HepG2 (cell line): ENCODE measurements around the gene HEY2. TPM values are rescaled to one million over a fixed set of nuclear protein-coding genes. Genes with fewer than 3 reads are reported as not detected.

ENCODE experiments used
- EP300 ChIP-seq, 3 experiments: sonication (generic) in 1 of 3; formaldehyde crosslinking in 1 of 3; IDR thresholded peaks; 2 replicates each; pipeline versions ENCODE4 v1.5.1 to v1.6.1; 2011 to 2020; ENCODE audit warnings: low read depth in 2 of 3, low read length in 2 of 3, borderline replicate concordance in 1 of 3, improper control_type of control experiment in 1 of 3, mild to moderate bottlenecking in 1 of 3, missing genetic modification reagents in 1 of 3, moderate library complexity in 1 of 3
- ETV5 ChIP-seq: IDR thresholded peaks from 2 replicates; pipeline ENCODE4 v1.6.1; 2018; ENCODE audit warnings: missing biosample characterization, missing genetic modification reagents, inconsistent platforms, borderline replicate concordance
- FOXM1 ChIP-seq: sonication (generic); formaldehyde crosslinking; IDR thresholded peaks from 2 replicates; pipeline ENCODE4 v1.5.0; 2020; ENCODE audit warnings: missing genetic modification reagents
- KDM3A ChIP-seq: IDR thresholded peaks from 2 replicates; pipeline ENCODE4 v1.6.1; 2018; ENCODE audit warnings: low read depth, missing compliant biosample characterization
- NPAS2 ChIP-seq: sonication (generic); formaldehyde crosslinking; IDR thresholded peaks from 2 replicates; pipeline ENCODE4 v1.8.0; 2022; ENCODE audit warnings: mild to moderate bottlenecking, missing genetic modification reagents, borderline replicate concordance
- RXRB ChIP-seq: IDR thresholded peaks from 2 replicates; pipeline ENCODE4 v1.6.1; 2016; ENCODE audit warnings: borderline replicate concordance, missing genetic modification reagents, missing compliant biosample characterization
- SMARCC2 ChIP-seq: fragments of 450-650 bp; IDR thresholded peaks from 2 replicates; pipeline ENCODE4 v1.6.1; 2017; ENCODE audit warnings: antibody characterized with exemption, mild to moderate bottlenecking
- ZBTB21 ChIP-seq: sonication (generic); formaldehyde crosslinking; IDR thresholded peaks from 2 replicates; pipeline ENCODE4 v1.4.0; 2020; ENCODE audit warnings: missing genetic modification reagents
- ZBTB38 ChIP-seq: sonication (generic); formaldehyde crosslinking; IDR thresholded peaks from 2 replicates; pipeline ENCODE4 v1.5.1; 2020; ENCODE audit warnings: mild to moderate bottlenecking, missing genetic modification reagents
- ZC3H4 ChIP-seq: sonication (generic); formaldehyde crosslinking; IDR thresholded peaks from 2 replicates; pipeline ENCODE4 v1.4.0; 2020; ENCODE audit warnings: missing genetic modification reagents, borderline replicate concordance
- ZFP82 ChIP-seq: sonication (generic); formaldehyde crosslinking; IDR thresholded peaks from 2 replicates; pipeline ENCODE4 v1.5.1; 2020; ENCODE audit warnings: mild to moderate bottlenecking, missing genetic modification reagents, borderline replicate concordance
- ZFYVE20 ChIP-seq: sonication (generic); formaldehyde crosslinking; IDR thresholded peaks from 2 replicates; pipeline ENCODE4 v1.8.0; 2023; ENCODE audit warnings: low read depth, mild to moderate bottlenecking, moderate library complexity, missing genetic modification reagents, borderline replicate concordance
- ZNF510 ChIP-seq: sonication (generic); formaldehyde crosslinking; IDR thresholded peaks from 2 replicates; pipeline ENCODE4 v1.4.0; 2020; ENCODE audit warnings: low read depth, mild to moderate bottlenecking, missing genetic modification reagents
- ZNF782 ChIP-seq: sonication (generic); formaldehyde crosslinking; IDR thresholded peaks from 2 replicates; pipeline ENCODE4 v1.4.0; 2020; ENCODE audit warnings: missing genetic modification reagents, mild to moderate bottlenecking, borderline replicate concordance
- ZZZ3 ChIP-seq: sonication (generic); formaldehyde crosslinking; IDR thresholded peaks from 2 replicates; pipeline ENCODE4 v1.4.0; 2020; ENCODE audit warnings: missing genetic modification reagents, mild to moderate bottlenecking, borderline replicate concordance
- polyA plus RNA-seq, 8 experiments: library from polyadenylated mRNA; depleted of rRNA in 3 of 8; stranded (reverse) in 7 of 8; unstranded in 1 of 8; fragments of >200 nt; fragmentation: Illumina TruSeq in 4 of 8; extraction: Trizol in 4 of 8; gene quantifications; 2 replicates each; pipeline versions ENCODE4 v1.2.1 to v1.2.3, GENCODE V29; 2011 to 2016; ENCODE audit warnings: low read depth in 4 of 8, missing spikeins in 1 of 8, mixed read lengths in 1 of 8; ENCODE audit not compliant: insufficient read depth in 1 of 8
- total RNA-seq, 5 experiments: library from RNA; depleted of rRNA; stranded (reverse); fragments of >200 nt; fragmentation: Illumina TruSeq; extraction: Trizol; gene quantifications; 2 replicates each; pipeline ENCODE4 v1.2.3, GENCODE V29; 2016; ENCODE audit warnings: low read depth in 1 of 5
- TF ChIP-seq, protein P1 (sequence below): sonication (generic); formaldehyde crosslinking; IDR thresholded peaks from 2 replicates; pipeline ENCODE4 v1.4.0; 2020; ENCODE audit warnings: missing genetic modification reagents
- TF ChIP-seq, protein P2 (sequence below): sonication (generic); formaldehyde crosslinking; IDR thresholded peaks from 2 replicates; pipeline ENCODE4 v1.4.0; 2020; ENCODE audit warnings: low read depth, mild to moderate bottlenecking, missing genetic modification reagents
- TF ChIP-seq, protein P3 (sequence below): sonication (generic); formaldehyde crosslinking; IDR thresholded peaks from 2 replicates; pipeline ENCODE4 v1.4.0; 2020; ENCODE audit warnings: missing genetic modification reagents, borderline replicate concordance
- TF ChIP-seq, protein P4 (sequence below): IDR thresholded peaks from 2 replicates; pipeline ENCODE4 v1.6.1; 2016; ENCODE audit warnings: missing compliant biosample characterization, missing genetic modification reagents, borderline replicate concordance

The HEY2 gene
- total and polyA plus RNA-seq, 2 of the 13 experiments (the other 11 are each of a cell fraction or from before 2014, with no cell fraction given): 0.04 TPM

DNA sequence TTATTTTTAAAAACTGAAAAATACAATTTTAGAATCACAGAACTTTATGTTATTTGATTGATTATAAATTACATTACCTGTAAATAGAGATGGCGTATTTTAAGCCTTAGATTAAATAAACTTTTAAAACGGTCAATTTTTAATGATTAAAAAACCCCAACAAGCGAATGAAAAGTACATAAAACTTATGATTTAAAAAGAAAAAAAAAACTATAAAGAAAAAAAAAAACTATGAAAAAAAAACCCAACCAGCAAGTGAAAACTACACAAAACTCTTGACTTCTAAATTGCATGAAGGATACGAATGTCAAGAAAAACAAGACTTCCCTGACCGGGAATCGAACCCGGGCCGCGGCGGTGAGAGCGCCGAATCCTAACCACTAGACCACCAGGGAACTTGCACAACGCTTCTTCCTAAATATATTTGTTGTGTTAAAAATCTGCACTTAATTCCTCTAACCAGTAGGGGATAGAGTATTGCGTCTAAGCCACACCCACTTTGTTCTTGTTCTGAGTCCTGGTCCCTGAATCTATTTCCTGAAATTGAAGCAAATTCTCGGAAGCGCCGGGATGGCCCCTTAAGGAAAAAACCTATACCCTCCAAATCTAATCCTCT lies 30.6 kb downstream of the HEY2 start (continued):
- TF ChIP-seq FOXM1 (CRISPR knock-in tag): no peak
- TF ChIP-seq ZNF510 (CRISPR knock-in tag): no peak
- no peak; a peak in 1 of 4 replicates for TF ChIP-seq EP300 (IDR thresholded peaks at IDR 0.05; ENCODE audit: low read depth in 2 of 2, low read length in 2 of 2)
- no peak for TF ChIP-seq EP300 (CRISPR knock-in tag; IDR thresholded peaks at IDR 0.05; ENCODE audit: borderline replicate concordance)
- no peak for TF ChIP-seq ZZZ3 (CRISPR knock-in tag)
- TF ChIP-seq, protein P1, sequence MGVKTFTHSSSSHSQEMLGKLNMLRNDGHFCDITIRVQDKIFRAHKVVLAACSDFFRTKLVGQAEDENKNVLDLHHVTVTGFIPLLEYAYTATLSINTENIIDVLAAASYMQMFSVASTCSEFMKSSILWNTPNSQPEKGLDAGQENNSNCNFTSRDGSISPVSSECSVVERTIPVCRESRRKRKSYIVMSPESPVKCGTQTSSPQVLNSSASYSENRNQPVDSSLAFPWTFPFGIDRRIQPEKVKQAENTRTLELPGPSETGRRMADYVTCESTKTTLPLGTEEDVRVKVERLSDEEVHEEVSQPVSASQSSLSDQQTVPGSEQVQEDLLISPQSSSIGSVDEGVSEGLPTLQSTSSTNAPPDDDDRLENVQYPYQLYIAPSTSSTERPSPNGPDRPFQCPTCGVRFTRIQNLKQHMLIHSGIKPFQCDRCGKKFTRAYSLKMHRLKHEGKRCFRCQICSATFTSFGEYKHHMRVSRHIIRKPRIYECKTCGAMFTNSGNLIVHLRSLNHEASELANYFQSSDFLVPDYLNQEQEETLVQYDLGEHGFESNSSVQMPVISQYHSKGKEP (CRISPR knock-in tag): no peak
- no peak for TF ChIP-seq ZBTB21 (CRISPR knock-in tag)
- TF ChIP-seq KDM3A (CRISPR knock-in tag): no peak; the same call in 1 of the 2 replicates
- TF ChIP-seq, protein P2, sequence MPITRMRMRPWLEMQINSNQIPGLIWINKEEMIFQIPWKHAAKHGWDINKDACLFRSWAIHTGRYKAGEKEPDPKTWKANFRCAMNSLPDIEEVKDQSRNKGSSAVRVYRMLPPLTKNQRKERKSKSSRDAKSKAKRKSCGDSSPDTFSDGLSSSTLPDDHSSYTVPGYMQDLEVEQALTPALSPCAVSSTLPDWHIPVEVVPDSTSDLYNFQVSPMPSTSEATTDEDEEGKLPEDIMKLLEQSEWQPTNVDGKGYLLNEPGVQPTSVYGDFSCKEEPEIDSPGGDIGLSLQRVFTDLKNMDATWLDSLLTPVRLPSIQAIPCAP: no peak
- peak; percentile 69 for TF ChIP-seq RXRB (CRISPR knock-in tag)
- no peak for TF ChIP-seq ZC3H4 (CRISPR knock-in tag)
- TF ChIP-seq, protein P3, sequence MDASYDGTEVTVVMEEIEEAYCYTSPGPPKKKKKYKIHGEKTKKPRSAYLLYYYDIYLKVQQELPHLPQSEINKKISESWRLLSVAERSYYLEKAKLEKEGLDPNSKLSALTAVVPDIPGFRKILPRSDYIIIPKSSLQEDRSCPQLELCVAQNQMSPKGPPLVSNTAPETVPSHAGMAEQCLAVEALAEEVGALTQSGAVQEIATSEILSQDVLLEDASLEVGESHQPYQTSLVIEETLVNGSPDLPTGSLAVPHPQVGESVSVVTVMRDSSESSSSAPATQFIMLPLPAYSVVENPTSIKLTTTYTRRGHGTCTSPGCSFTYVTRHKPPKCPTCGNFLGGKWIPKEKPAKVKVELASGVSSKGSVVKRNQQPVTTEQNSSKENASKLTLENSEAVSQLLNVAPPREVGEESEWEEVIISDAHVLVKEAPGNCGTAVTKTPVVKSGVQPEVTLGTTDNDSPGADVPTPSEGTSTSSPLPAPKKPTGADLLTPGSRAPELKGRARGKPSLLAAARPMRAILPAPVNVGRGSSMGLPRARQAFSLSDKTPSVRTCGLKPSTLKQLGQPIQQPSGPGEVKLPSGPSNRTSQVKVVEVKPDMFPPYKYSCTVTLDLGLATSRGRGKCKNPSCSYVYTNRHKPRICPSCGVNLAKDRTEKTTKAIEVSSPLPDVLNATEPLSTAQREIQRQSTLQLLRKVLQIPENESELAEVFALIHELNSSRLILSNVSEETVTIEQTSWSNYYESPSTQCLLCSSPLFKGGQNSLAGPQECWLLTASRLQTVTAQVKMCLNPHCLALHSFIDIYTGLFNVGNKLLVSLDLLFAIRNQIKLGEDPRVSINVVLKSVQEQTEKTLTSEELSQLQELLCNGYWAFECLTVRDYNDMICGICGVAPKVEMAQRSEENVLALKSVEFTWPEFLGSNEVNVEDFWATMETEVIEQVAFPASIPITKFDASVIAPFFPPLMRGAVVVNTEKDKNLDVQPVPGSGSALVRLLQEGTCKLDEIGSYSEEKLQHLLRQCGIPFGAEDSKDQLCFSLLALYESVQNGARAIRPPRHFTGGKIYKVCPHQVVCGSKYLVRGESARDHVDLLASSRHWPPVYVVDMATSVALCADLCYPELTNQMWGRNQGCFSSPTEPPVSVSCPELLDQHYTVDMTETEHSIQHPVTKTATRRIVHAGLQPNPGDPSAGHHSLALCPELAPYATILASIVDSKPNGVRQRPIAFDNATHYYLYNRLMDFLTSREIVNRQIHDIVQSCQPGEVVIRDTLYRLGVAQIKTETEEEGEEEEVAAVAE (CRISPR knock-in tag): peak; percentile 10; the same call in 1 of the 2 replicates
- peak; percentile 30; the same call in 1 of the 2 replicates for TF ChIP-seq ZFP82 (CRISPR knock-in tag)
- TF ChIP-seq ETV5: peak; percentile 56; the same call in 1 of the 2 replicates
- no peak for TF ChIP-seq ZNF782 (CRISPR knock-in tag)
- no peak for TF ChIP-seq ZBTB38
- TF ChIP-seq SMARCC2: no peak
- no peak for TF ChIP-seq ZFYVE20 (CRISPR knock-in tag)
- no peak for TF ChIP-seq NPAS2
- TF ChIP-seq, protein P4, sequence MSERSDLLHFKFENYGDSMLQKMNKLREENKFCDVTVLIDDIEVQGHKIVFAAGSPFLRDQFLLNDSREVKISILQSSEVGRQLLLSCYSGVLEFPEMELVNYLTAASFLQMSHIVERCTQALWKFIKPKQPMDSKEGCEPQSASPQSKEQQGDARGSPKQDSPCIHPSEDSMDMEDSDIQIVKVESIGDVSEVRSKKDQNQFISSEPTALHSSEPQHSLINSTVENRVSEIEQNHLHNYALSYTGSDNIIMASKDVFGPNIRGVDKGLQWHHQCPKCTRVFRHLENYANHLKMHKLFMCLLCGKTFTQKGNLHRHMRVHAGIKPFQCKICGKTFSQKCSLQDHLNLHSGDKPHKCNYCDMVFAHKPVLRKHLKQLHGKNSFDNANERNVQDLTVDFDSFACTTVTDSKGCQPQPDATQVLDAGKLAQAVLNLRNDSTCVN (CRISPR knock-in tag): no peak
